ENCODE results near the gene PLCH2. TPM values are rescaled to one million over a fixed set of nuclear protein-coding genes. Genes with fewer than 3 reads are reported as not detected.

The PLCH2 gene
- total RNA-seq, 2 donors from 2014 or later, result 6.9 to 7.1 TPM

GRCh38 chr1:2479618-2480017 is 3.5 kb downstream of the PLCH2 start:
- no peaks in the 10 kb centered on the region for H3K9me3 Mint-ChIP-seq
- H3K36me3 Mint-ChIP-seq, result no peaks in the 10 kb centered on the region
- no peak for DNase-seq (ENCODE audit: low spot score in 2 of 2)
- ATAC-seq, result no peak
- no peak overlapping the region for H3K27ac Mint-ChIP-seq

GRCh38 chr1:2480236-2480985 is 4.3 kb downstream of the PLCH2 start:
- H3K9me3 Mint-ChIP-seq, result no peaks in the 10 kb centered on the region
- H3K36me3 Mint-ChIP-seq, result no peaks in the 10 kb centered on the region
- no peak overlapping the region for H3K27ac Mint-ChIP-seq
- ATAC-seq, result no peak
- DNase-seq (ENCODE audit: low spot score in 2 of 2), result no peak

- no peak for DNase-seq (ENCODE audit: low spot score in 2 of 2)
- ATAC-seq, result no peak
- H3K36me3 Mint-ChIP-seq, result no peaks in the 10 kb centered on the region
- no peaks in the 10 kb centered on the region for H3K9me3 Mint-ChIP-seq
- H3K27ac Mint-ChIP-seq, result no peak overlapping the region
These were observed 4.9 kb downstream of the PLCH2 start for GRCh38 chr1:2480986-2481364.

- no peaks in the 10 kb centered on the region for H3K36me3 Mint-ChIP-seq
- no peak for ATAC-seq
These were observed 5.8 kb downstream of the PLCH2 start for GRCh38 chr1:2481885-2482284.

GRCh38 chr1:2482588-2482987 is 6.5 kb downstream of the PLCH2 start:
- DNase-seq (ENCODE audit: low spot score in 2 of 2), result no peak
- Mint-ChIP-seq H3K9me3 (peaks cover 0 to 1% of the 10 kb centered on the region in 2 donors), H3K27ac (no peak overlapping the region), H3K36me3 (peaks cover 1 to 2% of the 10 kb centered on the region in 2 donors)
- ATAC-seq, result no peak

More at GRCh38 chr1:2481885-2482284, 5.8 kb downstream of the PLCH2 start:
- H3K27ac Mint-ChIP-seq, result no peak overlapping the region
- DNase-seq (ENCODE audit: low spot score in 2 of 2), result no peak
- no peaks in the 10 kb centered on the region for H3K9me3 Mint-ChIP-seq

- Mint-ChIP-seq H3K27ac (no peak overlapping the region), H3K36me3 (peaks cover 6% of the 10 kb centered on the region in 2 donors), H3K9me3 (peaks cover 0 to 6% of the 10 kb centered on the region in 2 donors)
- no peak for ATAC-seq
- no peak for DNase-seq (ENCODE audit: low spot score in 2 of 2)
These were observed 6.9 kb downstream of the PLCH2 start for GRCh38 chr1:2483026-2483425.

- peaks cover 0 to 14% of the 10 kb centered on the region in 2 donors for H3K9me3 Mint-ChIP-seq
- no peak overlapping the region for H3K27ac Mint-ChIP-seq
- DNase-seq (ENCODE audit: low spot score in 2 of 2), result no peak
- ATAC-seq, result no peak
- peaks cover 15% of the 10 kb centered on the region in 2 donors for H3K36me3 Mint-ChIP-seq
These were observed 7.9 kb downstream of the PLCH2 start for GRCh38 chr1:2483970-2484369.

GRCh38 chr1:2486041-2486440 is 10.0 kb downstream of the PLCH2 start:
- DNase-seq (ENCODE audit: low spot score in 2 of 2) (no peak), ATAC-seq (no peak)
- Mint-ChIP-seq H3K27ac (no peak overlapping the region), H3K9me3 (peaks cover 0 to 16% of the 10 kb centered on the region in 2 donors), H3K36me3 (peaks cover 17 to 20% of the 10 kb centered on the region in 2 donors)

GRCh38 chr1:2486558-2486957 is 10.5 kb downstream of the PLCH2 start:
- Mint-ChIP-seq H3K36me3 (peaks cover 17 to 20% of the 10 kb centered on the region in 2 donors), H3K9me3 (peaks cover 0 to 16% of the 10 kb centered on the region in 2 donors), H3K27ac (no peak overlapping the region)
- DNase-seq (ENCODE audit: low spot score in 2 of 2), result no peak
- no peak for ATAC-seq

GRCh38 chr1:2488688-2489087 is 12.6 kb downstream of the PLCH2 start:
- H3K36me3 Mint-ChIP-seq, result peaks cover 17 to 20% of the 10 kb centered on the region in 2 donors
- peaks cover 0 to 16% of the 10 kb centered on the region in 2 donors for H3K9me3 Mint-ChIP-seq
- H3K27ac Mint-ChIP-seq, result peak overlapping the region in 1 of 2 donors; percentile 72
- DNase-seq (ENCODE audit: low spot score in 2 of 2) (no peak), ATAC-seq (no peak)

GRCh38 chr1:2489615-2490014 is 13.5 kb downstream of the PLCH2 start:
- peaks cover 17 to 20% of the 10 kb centered on the region in 2 donors for H3K36me3 Mint-ChIP-seq
- H3K27ac Mint-ChIP-seq, result no peak overlapping the region
- ATAC-seq, result no peak
- peaks cover 0 to 16% of the 10 kb centered on the region in 2 donors for H3K9me3 Mint-ChIP-seq
- no peak for DNase-seq (ENCODE audit: low spot score in 2 of 2)

GRCh38 chr1:2492091-2492490 is 16.0 kb downstream of the PLCH2 start:
- DNase-seq (ENCODE audit: low spot score in 2 of 2), result no peak
- Mint-ChIP-seq H3K36me3 (peaks cover 17 to 20% of the 10 kb centered on the region in 2 donors), H3K9me3 (peaks cover 0 to 16% of the 10 kb centered on the region in 2 donors), H3K27ac (no peak overlapping the region)
- no peak for ATAC-seq

GRCh38 chr1:2493218-2493617 is 17.1 kb downstream of the PLCH2 start:
- Mint-ChIP-seq H3K36me3 (peaks cover 10 to 12% of the 10 kb centered on the region in 2 donors), H3K27ac (no peak overlapping the region), H3K9me3 (peaks cover 0 to 9% of the 10 kb centered on the region in 2 donors)
- DNase-seq (ENCODE audit: low spot score in 2 of 2) (no peak), ATAC-seq (no peak)

GRCh38 chr1:2493691-2494322 is 17.7 kb downstream of the PLCH2 start:
- ATAC-seq, result no peak
- Mint-ChIP-seq H3K27ac (peak overlapping the region in 1 of 2 donors; percentile 40), H3K9me3 (peaks cover 0 to 4% of the 10 kb centered on the region in 2 donors), H3K36me3 (peaks cover 4 to 7% of the 10 kb centered on the region in 2 donors)
- no peak for DNase-seq (ENCODE audit: low spot score in 2 of 2)

- Mint-ChIP-seq H3K9me3 (no peaks in the 10 kb centered on the region), H3K27ac (no peak overlapping the region), H3K36me3 (peaks cover 0 to 2% of the 10 kb centered on the region in 2 donors)
- no peak for ATAC-seq
- DNase-seq (ENCODE audit: low spot score in 2 of 2), result no peak
These were observed 18.2 kb downstream of the PLCH2 start for GRCh38 chr1:2494323-2494693.

- Mint-ChIP-seq H3K36me3 (no peaks in the 10 kb centered on the region), H3K9me3 (no peaks in the 10 kb centered on the region), H3K27ac (no peak overlapping the region)
- no peak for DNase-seq (ENCODE audit: low spot score in 2 of 2)
- no peak for ATAC-seq
These were observed 18.9 kb downstream of the PLCH2 start for GRCh38 chr1:2495026-2495425.

GRCh38 chr1:2495546-2495945 is 19.5 kb downstream of the PLCH2 start:
- Mint-ChIP-seq H3K9me3 (no peaks in the 10 kb centered on the region), H3K27ac (peak overlapping the region in 1 of 2 donors; percentile 69), H3K36me3 (no peaks in the 10 kb centered on the region)
- DNase-seq (ENCODE audit: low spot score in 2 of 2) (no peak), ATAC-seq (peak in 1 of 2 donors; percentile 10)
